HL-60 (cell line): ENCODE results near the gene ZDHHC5.
A peak's percentile ranks its signal among the peaks of the same experiment; 100 is the strongest.

Experiments used
- DNase-seq, 2 experiments: peaks; one replicate each; pipeline ENCODE4 v3.0.0-alpha.2; 2010 to 2020; ENCODE audit warnings: low read depth in 1 of 2, low spot score in 1 of 2
- H3K27ac ChIP-seq: fragments of 250-450 bp; sonication (Bioruptor Pico); replicated peaks from 2 replicates; pipeline ENCODE4 v1.5.1; 2020; ENCODE audit warnings: mild to moderate bottlenecking, moderate library complexity
- H3K27me3 ChIP-seq: fragments of 250-450 bp; sonication (Bioruptor Pico); 2 replicates; pipeline ENCODE4 v1.5.1; 2021; ENCODE audit warnings: mild to moderate bottlenecking, moderate library complexity; ENCODE audit not compliant: insufficient read depth, poor library complexity, severe bottlenecking
- H3K4me3 ChIP-seq: replicated peaks from 2 replicates; pipeline ENCODE4 v1.5.1; 2011; ENCODE audit warnings: mild to moderate bottlenecking, control low read depth, low read length; ENCODE audit not compliant: insufficient read depth
- CTCF ChIP-seq: IDR thresholded peaks from one replicate; pipeline ENCODE4 v1.5.1; 2011; ENCODE audit warnings: low read length, control low read depth, inconsistent platforms; ENCODE audit not compliant: insufficient read depth
- GABPA ChIP-seq: IDR thresholded peaks from 2 replicates; pipeline ENCODE4 v1.6.1; 2012; ENCODE audit warnings: low read depth
- POLR2AphosphoS5 ChIP-seq: IDR thresholded peaks from 2 replicates; pipeline ENCODE4 v1.6.1; 2012; ENCODE audit warnings: low read depth
- REST ChIP-seq: IDR thresholded peaks from 2 replicates; pipeline ENCODE4 v1.6.1; 2012; ENCODE audit warnings: low read depth; ENCODE audit not compliant: insufficient replicate concordance
- SPI1 ChIP-seq: IDR thresholded peaks from 2 replicates; pipeline ENCODE4 v1.6.1; 2012; ENCODE audit warnings: low read depth, mild to moderate bottlenecking, borderline replicate concordance

Gene ZDHHC5

GRCh38 chr11:57653163-57653562 lies 14.8 kb upstream of the ZDHHC5 start:
- H3K27ac ChIP-seq: peak overlapping the region; percentile 74
- peak in 1 of 2 experiments; percentile 36 for DNase-seq
- H3K4me3 ChIP-seq: no peak overlapping the region; the same call in 1 of the 2 replicates
- peaks cover 7% of the 10 kb centered on the region for H3K27me3 ChIP-seq
- TF ChIP-seq SPI1: peak; percentile 35; the same call in 1 of the 2 replicates
- no peak for TF ChIP-seq REST
- no peak for TF ChIP-seq GABPA
- no peak for TF ChIP-seq CTCF

- TF ChIP-seq POLR2AphosphoS5 (no peak), CTCF (no peak), REST (no peak), SPI1 (no peak), GABPA (no peak)
- DNase-seq: no peak
- H3K27me3 ChIP-seq: no peaks in the 10 kb centered on the region
- peak overlapping the region; percentile 66 for H3K4me3 ChIP-seq
- peak overlapping the region; percentile 62 for H3K27ac ChIP-seq
These were observed 11.1 kb upstream of the ZDHHC5 start for GRCh38 chr11:57656885-57657193.

- peak within 1 kb of the TSS; percentile 62 for H3K27ac ChIP-seq
- peak; percentile 92 to 99 for DNase-seq
- TF ChIP-seq POLR2AphosphoS5 (peak; percentile 54), REST (no peak), CTCF (no peak), SPI1 (peak; percentile 55; the same call in 1 of the 2 replicates), GABPA (peak; percentile 72)
These were observed 10.5 kb upstream of the ZDHHC5 start, which contains the start of gene CLP1 for GRCh38 chr11:57657194-57658022. Gene CLP1 (plus strand): TSS chr11:57657762. CDS start chr11:57659477, 1,715 bp downstream.

More at GRCh38 chr11:57657194-57658022, 10.5 kb upstream of the ZDHHC5 start, which contains the start of gene CLP1:
- no peaks in the 10 kb centered on the region for H3K27me3 ChIP-seq
- peak within 1 kb of the TSS; percentile 66 for H3K4me3 ChIP-seq
